Ascending aorta (tissue), 2 donors: ENCODE data around the gene RSU1. TPM values are rescaled to one million over a fixed set of nuclear protein-coding genes. Genes with fewer than 3 reads are reported as not detected.

ENCODE experiments used
- DNase-seq, 2 donors: peaks; one replicate each; pipeline ENCODE4 v3.0.0-alpha.2; 2019; ENCODE audit warnings: low spot score in 2 of 2
- H3K27ac ChIP-seq, 2 donors: fragments of 200-600 bp; sonication (generic); one replicate each; pipeline ENCODE4 v1.5.1; 2016 to 2017; ENCODE audit warnings: mild to moderate bottlenecking in 1 of 2
- H3K27me3 ChIP-seq: fragments of 200-600 bp; sonication (generic); one replicate; pipeline ENCODE4 v1.5.1; 2017
- H3K36me3 ChIP-seq, 2 donors: fragments of 200-600 bp; sonication (generic); one replicate each; pipeline ENCODE4 v1.5.1; 2016
- H3K4me1 ChIP-seq, 2 donors: fragments of 200-600 bp; sonication (generic); one replicate each; pipeline ENCODE4 v1.5.1; 2016 to 2017; ENCODE audit warnings: mild to moderate bottlenecking in 1 of 2
- H3K4me3 ChIP-seq, 2 donors: fragments of 200-600 bp; sonication (generic); one replicate each; pipeline ENCODE4 v1.5.1; 2016 to 2017; ENCODE audit warnings: mild to moderate bottlenecking in 1 of 2
- H3K9me3 ChIP-seq, 2 donors: fragments of 200-600 bp; sonication (generic); one replicate each; pipeline ENCODE4 v1.5.1; 2016
- CTCF ChIP-seq, 3 experiments: fragments of 200-600 bp in 2 of 3; fragments of 450-650 bp in 1 of 3; sonication (generic) in 2 of 3; IDR thresholded peaks; one replicate each; pipeline ENCODE4 v1.5.1; 2016 to 2019; ENCODE audit warnings: antibody characterized with exemption in 3 of 3, mild to moderate bottlenecking in 1 of 3, moderate library complexity in 1 of 3
- intact Hi-C: fragments of 100-400 bp; cut with DNase I; formaldehyde crosslinking; loops from one replicate; pipeline ENCODE4 v1.15.1; 2023
- total RNA-seq: library from RNA; depleted of rRNA; stranded (reverse); fragments of >200 nt; gene quantifications from one replicate; pipeline ENCODE4 v1.1.0, GENCODE V29; 2016

RSU1 gene
- total RNA-seq, 1 donor from 2014 or later = 82.2 TPM

- DNase-seq = no peak
- Histone ChIP-seq H3K27ac (no peak overlapping the region), H3K4me3 (no peak overlapping the region), H3K9me3 (no peaks in the 10 kb centered on the region), H3K36me3 (no peaks in the 10 kb centered on the region), H3K4me1 (no peaks in the 10 kb centered on the region), H3K27me3 (no peaks in the 10 kb centered on the region)
- intact Hi-C loops = loop anchor here (10.0 kb wide), 1 partner anchor 865 kb away; no protein-coding TSS in a partner anchor
- no peak for TF ChIP-seq CTCF (IDR thresholded peaks at IDR 0.05)
These were observed 47.1 kb downstream of the RSU1 start for GRCh38 chr10:16770141-16770540.

GRCh38 chr10:16769331-16769730 lies 47.9 kb downstream of the RSU1 start:
- Histone ChIP-seq H3K4me1 (no peaks in the 10 kb centered on the region), H3K36me3 (peaks cover 0 to 4% of the 10 kb centered on the region in 2 donors), H3K9me3 (no peaks in the 10 kb centered on the region), H3K27ac (no peak overlapping the region), H3K27me3 (no peaks in the 10 kb centered on the region), H3K4me3 (no peak overlapping the region)
- TF ChIP-seq CTCF (IDR thresholded peaks at IDR 0.05) = no peak
- intact Hi-C loops = no loop called here
- no peak for DNase-seq

GRCh38 chr10:16768702-16769101 lies 48.5 kb downstream of the RSU1 start:
- Histone ChIP-seq H3K27me3 (no peaks in the 10 kb centered on the region), H3K4me1 (no peaks in the 10 kb centered on the region), H3K4me3 (no peak overlapping the region), H3K36me3 (peaks cover 0 to 9% of the 10 kb centered on the region in 2 donors), H3K27ac (no peak overlapping the region), H3K9me3 (no peaks in the 10 kb centered on the region)
- no peak for TF ChIP-seq CTCF (IDR thresholded peaks at IDR 0.05)
- no peak for DNase-seq
- intact Hi-C loops = no loop called here

- H3K4me3 ChIP-seq = no peak overlapping the region
- DNase-seq = no peak
- TF ChIP-seq CTCF (IDR thresholded peaks at IDR 0.05) = no peak
- intact Hi-C loops = no loop called here
- peaks cover 9 to 12% of the 10 kb centered on the region in 2 donors for H3K36me3 ChIP-seq
- H3K27ac ChIP-seq = no peak overlapping the region
- no peaks in the 10 kb centered on the region for H3K4me1 ChIP-seq
- no peaks in the 10 kb centered on the region for H3K27me3 ChIP-seq
- H3K9me3 ChIP-seq = no peaks in the 10 kb centered on the region
These were observed 51.5 kb downstream of the RSU1 start for GRCh38 chr10:16765509-16766375.

- H3K4me3 ChIP-seq = no peak overlapping the region
- intact Hi-C loops = no loop called here
- no peak for DNase-seq
- H3K9me3 ChIP-seq = no peaks in the 10 kb centered on the region
- no peak overlapping the region for H3K27ac ChIP-seq
- no peaks in the 10 kb centered on the region for H3K4me1 ChIP-seq
- no peak for TF ChIP-seq CTCF (IDR thresholded peaks at IDR 0.05)
- H3K36me3 ChIP-seq = peaks cover 9 to 22% of the 10 kb centered on the region in 2 donors
- H3K27me3 ChIP-seq = no peaks in the 10 kb centered on the region
These were observed 55.9 kb downstream of the RSU1 start for GRCh38 chr10:16761300-16761699.
